Skeletal muscle tissue (tissue), 4 donors: Measurements from ENCODE around the gene SNCAIP. TPM values are rescaled to one million over a fixed set of nuclear protein-coding genes. Genes with fewer than 3 reads are reported as not detected.

ENCODE experiments used
- H3K27ac ChIP-seq: one replicate; pipeline ENCODE4 v1.7.0; 2013; ENCODE audit warnings: mild to moderate bottlenecking, low read depth, low read length, inconsistent platforms
- H3K27me3 ChIP-seq, 3 donors: one replicate each; pipeline ENCODE4 v1.7.0; 2013; ENCODE audit warnings: low read length in 3 of 3; ENCODE audit not compliant: control insufficient read depth in 3 of 3, insufficient read depth in 3 of 3
- H3K36me3 ChIP-seq, 3 donors: one replicate each; pipeline ENCODE4 v1.7.0; 2013; ENCODE audit warnings: low read length in 3 of 3; ENCODE audit not compliant: control insufficient read depth in 3 of 3, insufficient read depth in 3 of 3
- H3K4me1 ChIP-seq, 3 donors: one replicate each; pipeline ENCODE4 v1.7.0; 2013; ENCODE audit warnings: low read length in 3 of 3, mild to moderate bottlenecking in 3 of 3; ENCODE audit not compliant: control insufficient read depth in 3 of 3, insufficient read depth in 3 of 3
- H3K4me3 ChIP-seq, 3 donors: one replicate each; pipeline ENCODE4 v1.7.0; 2013; ENCODE audit warnings: low read length in 3 of 3
- H3K9ac ChIP-seq, 3 donors: one replicate each; pipeline ENCODE4 v1.7.0; 2013; ENCODE audit warnings: low read length in 3 of 3, mild to moderate bottlenecking in 3 of 3, moderate library complexity in 2 of 3, low read depth in 1 of 3
- H3K9me3 ChIP-seq, 3 donors: one replicate each; pipeline ENCODE4 v1.7.0; 2013; ENCODE audit warnings: low read length in 3 of 3; ENCODE audit not compliant: control insufficient read depth in 3 of 3
- total RNA-seq: library from RNA; depleted of rRNA; stranded (reverse); fragments of >200 nt; gene quantifications from one replicate; pipeline ENCODE4 v1.2.3, GENCODE V29; 2014
- donor health status: Osteomylitis.

Gene SNCAIP
- total RNA-seq, 1 donor from 2014 or later, result 6.8 TPM

- Histone ChIP-seq H3K36me3 (no peaks in the 10 kb centered on the region), H3K4me3 (no peak overlapping the region), H3K9ac (no peak overlapping the region), H3K27ac (no peak overlapping the region), H3K27me3 (no peaks in the 10 kb centered on the region), H3K4me1 (no peaks in the 10 kb centered on the region), H3K9me3 (no peaks in the 10 kb centered on the region)
These were observed 42.3 kb downstream of the SNCAIP start for GRCh38 chr5:122354293-122354692.

- H3K9ac ChIP-seq, result no peak overlapping the region
- no peak overlapping the region for H3K27ac ChIP-seq
- no peaks in the 10 kb centered on the region for H3K4me1 ChIP-seq
- no peaks in the 10 kb centered on the region for H3K27me3 ChIP-seq
- H3K36me3 ChIP-seq, result no peaks in the 10 kb centered on the region
- H3K9me3 ChIP-seq, result no peaks in the 10 kb centered on the region
- no peak overlapping the region for H3K4me3 ChIP-seq
These were observed 43.3 kb downstream of the SNCAIP start for GRCh38 chr5:122355324-122355723.

- Histone ChIP-seq H3K4me3 (no peak overlapping the region), H3K27ac (no peak overlapping the region), H3K27me3 (no peaks in the 10 kb centered on the region), H3K4me1 (no peaks in the 10 kb centered on the region), H3K9me3 (no peaks in the 10 kb centered on the region), H3K9ac (no peak overlapping the region), H3K36me3 (no peaks in the 10 kb centered on the region)
These were observed 44.8 kb downstream of the SNCAIP start for GRCh38 chr5:122356855-122357254.

GRCh38 chr5:122358372-122358979, 46.4 kb downstream of the SNCAIP start:
- no peaks in the 10 kb centered on the region for H3K4me1 ChIP-seq
- H3K36me3 ChIP-seq, result no peaks in the 10 kb centered on the region
- H3K9ac ChIP-seq, result no peak overlapping the region
- H3K4me3 ChIP-seq, result no peak overlapping the region
- H3K27me3 ChIP-seq, result no peaks in the 10 kb centered on the region
- H3K9me3 ChIP-seq, result no peaks in the 10 kb centered on the region
- no peak overlapping the region for H3K27ac ChIP-seq

GRCh38 chr5:122362361-122362760, 50.3 kb downstream of the SNCAIP start:
- Histone ChIP-seq H3K27me3 (no peaks in the 10 kb centered on the region), H3K4me1 (no peaks in the 10 kb centered on the region), H3K36me3 (no peaks in the 10 kb centered on the region), H3K9me3 (no peaks in the 10 kb centered on the region), H3K9ac (no peak overlapping the region), H3K27ac (no peak overlapping the region), H3K4me3 (no peak overlapping the region)

GRCh38 chr5:122363623-122364022, 51.6 kb downstream of the SNCAIP start:
- Histone ChIP-seq H3K9me3 (no peaks in the 10 kb centered on the region), H3K4me3 (no peak overlapping the region), H3K9ac (no peak overlapping the region), H3K27me3 (no peaks in the 10 kb centered on the region), H3K4me1 (no peaks in the 10 kb centered on the region), H3K27ac (no peak overlapping the region), H3K36me3 (no peaks in the 10 kb centered on the region)

- no peak overlapping the region for H3K4me3 ChIP-seq
- H3K27ac ChIP-seq, result no peak overlapping the region
- no peak overlapping the region for H3K9ac ChIP-seq
- no peaks in the 10 kb centered on the region for H3K9me3 ChIP-seq
- no peaks in the 10 kb centered on the region for H3K36me3 ChIP-seq
- no peaks in the 10 kb centered on the region for H3K27me3 ChIP-seq
- H3K4me1 ChIP-seq, result no peaks in the 10 kb centered on the region
These were observed 54.5 kb downstream of the SNCAIP start for GRCh38 chr5:122366501-122366900.

- Histone ChIP-seq H3K36me3 (no peaks in the 10 kb centered on the region), H3K9ac (no peak overlapping the region), H3K9me3 (no peaks in the 10 kb centered on the region), H3K27ac (no peak overlapping the region), H3K27me3 (no peaks in the 10 kb centered on the region), H3K4me1 (no peaks in the 10 kb centered on the region), H3K4me3 (no peak overlapping the region)
These were observed 55.4 kb downstream of the SNCAIP start for GRCh38 chr5:122367456-122367855.

GRCh38 chr5:122368510-122369251, 56.6 kb downstream of the SNCAIP start:
- no peaks in the 10 kb centered on the region for H3K4me1 ChIP-seq
- no peaks in the 10 kb centered on the region for H3K36me3 ChIP-seq
- H3K4me3 ChIP-seq, result no peak overlapping the region
- no peaks in the 10 kb centered on the region for H3K9me3 ChIP-seq
- H3K9ac ChIP-seq, result no peak overlapping the region
- no peak overlapping the region for H3K27ac ChIP-seq
- H3K27me3 ChIP-seq, result no peaks in the 10 kb centered on the region

- Histone ChIP-seq H3K36me3 (no peaks in the 10 kb centered on the region), H3K27me3 (no peaks in the 10 kb centered on the region), H3K9ac (no peak overlapping the region), H3K9me3 (no peaks in the 10 kb centered on the region), H3K27ac (no peak overlapping the region), H3K4me1 (no peaks in the 10 kb centered on the region), H3K4me3 (no peak overlapping the region)
These were observed 57.3 kb downstream of the SNCAIP start for GRCh38 chr5:122369253-122369815.
